OCI-LY7 (cell line): ENCODE data around the gene AFG1L. TPM values are rescaled to one million over a fixed set of nuclear protein-coding genes. Genes with fewer than 3 reads are reported as not detected.

Experiments used
- BruUV-seq: library from RNA; stranded (reverse); fragments of 400-500 nt; replicated peaks from 2 replicates; lab custom pipeline; 2021; lab: Mats Ljungman, UMichigan
- CTCF ChIA-PET: fragments of 300-600 bp; sonication (Branson Sonifier 250); formaldehyde crosslinking; loops from one replicate; lab custom pipeline; 2022; ENCODE audit warnings: antibody characterized with exemption; ENCODE audit not compliant: unreplicated experiment; lab: Charles Lee
- POLR2A ChIA-PET: fragments of 300-600 bp; sonication (Branson Sonifier 250); formaldehyde crosslinking; loops from one replicate; lab custom pipeline; 2022; ENCODE audit warnings: antibody characterized with exemption; lab: Charles Lee
- DNase-seq: peaks from one replicate; pipeline ENCODE4 v3.0.0-alpha.2; 2015; ENCODE audit warnings: low spot score
- H2AFZ ChIP-seq: fragments of 200-600 bp; sonication (generic), shearing (Covaris generic); 2 replicates; pipeline ENCODE4 v1.6.1; 2014; ENCODE audit warnings: mild to moderate bottlenecking, antibody characterized with exemption, low read length, moderate library complexity
- H3K27ac ChIP-seq: fragments of 200-600 bp; sonication (generic); 2 replicates; pipeline ENCODE4 v1.5.1; 2014; ENCODE audit warnings: mixed run types, low read depth, mild to moderate bottlenecking, moderate library complexity, low read length, inconsistent platforms; ENCODE audit not compliant: poor library complexity, severe bottlenecking
- H3K36me3 ChIP-seq: fragments of 200-600 bp; sonication (generic); 2 replicates; pipeline ENCODE4 v1.6.1; 2014; ENCODE audit warnings: mild to moderate bottlenecking, antibody characterized with exemption, low read length, moderate library complexity, mixed read lengths; ENCODE audit not compliant: insufficient read depth
- H3K4me1 ChIP-seq: fragments of 200-600 bp; sonication (generic); 2 replicates; pipeline ENCODE4 v1.5.1; 2014; ENCODE audit warnings: mild to moderate bottlenecking, low read length; ENCODE audit not compliant: insufficient read depth, poor library complexity, severe bottlenecking
- H3K4me2 ChIP-seq: fragments of 200-600 bp; sonication (generic); 2 replicates; pipeline ENCODE4 v1.6.1; 2014; ENCODE audit warnings: mild to moderate bottlenecking, low read length
- H3K4me3 ChIP-seq: fragments of 200-600 bp; sonication (generic); 2 replicates; pipeline ENCODE4 v1.5.1; 2014; ENCODE audit warnings: mild to moderate bottlenecking, low read depth, low read length; ENCODE audit not compliant: poor library complexity, severe bottlenecking
- H3K79me2 ChIP-seq: fragments of 200-600 bp; sonication (generic); 2 replicates; pipeline ENCODE4 v1.6.1; 2016; ENCODE audit warnings: low read depth, mild to moderate bottlenecking, low read length, moderate library complexity, mixed read lengths; ENCODE audit not compliant: insufficient read depth
- H3K9me2 ChIP-seq: fragments of 200-600 bp; sonication (generic); 2 replicates; pipeline ENCODE4 v1.6.1; 2016; ENCODE audit warnings: mild to moderate bottlenecking, low read length, mixed read lengths; ENCODE audit not compliant: insufficient read depth
- H3K9me3 ChIP-seq: fragments of 200-600 bp; sonication (generic); 2 replicates; pipeline ENCODE4 v1.6.1; 2014; ENCODE audit warnings: mild to moderate bottlenecking, mixed run types, low read length, mixed read lengths
- H4K20me1 ChIP-seq: fragments of 200-600 bp; sonication (generic); 2 replicates; pipeline ENCODE4 v1.6.1; 2014; ENCODE audit warnings: mild to moderate bottlenecking, antibody characterized with exemption, low read length, moderate library complexity, mixed read lengths; ENCODE audit not compliant: insufficient read depth
- CTCF ChIP-seq: fragments of 200-600 bp; sonication (generic); conservative IDR thresholded peaks from 2 replicates; pipeline ENCODE4 v1.5.1; 2014; ENCODE audit warnings: mild to moderate bottlenecking, antibody characterized with exemption, low read length, moderate library complexity, mixed read lengths
- EZH2phosphoT487 ChIP-seq: fragments of 200-600 bp; sonication (generic); IDR thresholded peaks from 2 replicates; pipeline ENCODE4 v1.6.1; 2018; ENCODE audit warnings: low read depth, borderline replicate concordance, mild to moderate bottlenecking, mixed run types, antibody characterized with exemption, low read length, moderate library complexity, mixed read lengths
- intact Hi-C: fragments of 100-400 bp; cut with micrococcal nuclease; formaldehyde crosslinking; loops from one replicate; pipeline ENCODE4 v1.10.0; 2022; ENCODE audit not compliant: unreplicated experiment
- total RNA-seq, 2 experiments: library from RNA; depleted of rRNA in 1 of 2; stranded (reverse); fragments of >200 nt in 1 of 2; shearing (Covaris generic) in 1 of 2; gene quantifications; 2 replicates each; pipeline ENCODE4 v1.2.3, GENCODE V29; 2014 to 2022

Gene AFG1L
- total RNA-seq, 2 experiments from 2014 or later, result 8.9 to 9.0 TPM

- POLR2A ChIA-PET, result no interaction called here
- CTCF ChIA-PET, result no interaction called here
- peaks cover 6% of the 10 kb centered on the region for H3K4me1 ChIP-seq
Observed at GRCh38 chr6:108549241-108549640, 254.4 kb downstream of the AFG1L start.

GRCh38 chr6:108549741-108550140, 254.9 kb downstream of the AFG1L start:
- Histone ChIP-seq H2AFZ (no peak overlapping the region), H3K27ac (no peak overlapping the region), H3K9me3 (no peaks in the 10 kb centered on the region), H3K36me3 (no peaks in the 10 kb centered on the region), H4K20me1 (no peaks in the 10 kb centered on the region), H3K4me3 (no peak overlapping the region), H3K4me1 (peaks cover 6% of the 10 kb centered on the region), H3K9me2 (no peaks in the 10 kb centered on the region), H3K4me2 (no peak overlapping the region), H3K79me2 (no peaks in the 10 kb centered on the region)
- no peak for DNase-seq
- ChIA-PET CTCF (no interaction called here), POLR2A (no interaction called here)
- intact Hi-C loops, result no loop called here
- BruUV-seq, result no TSS peak
- TF ChIP-seq EZH2phosphoT487 (no peak), CTCF (no peak)

More at GRCh38 chr6:108549241-108549640, 254.4 kb downstream of the AFG1L start:
- H3K9me3 ChIP-seq, result no peaks in the 10 kb centered on the region
- H3K36me3 ChIP-seq, result no peaks in the 10 kb centered on the region
- H3K27ac ChIP-seq, result no peak overlapping the region
- BruUV-seq, result no TSS peak
- no peak for DNase-seq
- TF ChIP-seq CTCF, result no peak
- intact Hi-C loops, result no loop called here
- no peaks in the 10 kb centered on the region for H4K20me1 ChIP-seq
- no peaks in the 10 kb centered on the region for H3K79me2 ChIP-seq
- no peak overlapping the region for H3K4me2 ChIP-seq
- H3K9me2 ChIP-seq, result no peaks in the 10 kb centered on the region
- H3K4me3 ChIP-seq, result no peak overlapping the region
- H2AFZ ChIP-seq, result no peak overlapping the region

GRCh38 chr6:108550256-108550655, 255.4 kb downstream of the AFG1L start:
- CTCF ChIA-PET, result no interaction called here
- H3K9me2 ChIP-seq, result no peaks in the 10 kb centered on the region
- H3K4me2 ChIP-seq, result no peak overlapping the region
- H4K20me1 ChIP-seq, result no peaks in the 10 kb centered on the region
- H3K36me3 ChIP-seq, result no peaks in the 10 kb centered on the region
- intact Hi-C loops, result no loop called here
- H2AFZ ChIP-seq, result no peak overlapping the region
- TF ChIP-seq CTCF, result no peak
- no peak for TF ChIP-seq EZH2phosphoT487
- no peak for DNase-seq
- H3K27ac ChIP-seq, result no peak overlapping the region
- no peak overlapping the region for H3K4me3 ChIP-seq
- BruUV-seq, result no TSS peak
- no peaks in the 10 kb centered on the region for H3K9me3 ChIP-seq
- POLR2A ChIA-PET, result no interaction called here
- peaks cover 6% of the 10 kb centered on the region for H3K4me1 ChIP-seq
- no peaks in the 10 kb centered on the region for H3K79me2 ChIP-seq
